OCI-LY1 (cell line): ENCODE measurements around the gene COG2.

Experiments
- H2AFZ ChIP-seq: fragments of 200-600 bp; sonication (generic), shearing (Covaris generic); 2 replicates; pipeline ENCODE4 v1.6.0; 2014; ENCODE audit warnings: antibody characterized with exemption, mild to moderate bottlenecking, low read length
- H3F3A ChIP-seq: fragments of 200-600 bp; sonication (generic), shearing (Covaris generic); 2 replicates; pipeline ENCODE4 v1.6.0; 2014; ENCODE audit warnings: mild to moderate bottlenecking, antibody characterized with exemption, low read length, moderate library complexity; ENCODE audit not compliant: insufficient read depth
- H3K27ac ChIP-seq: fragments of 200-600 bp; sonication (generic); 2 replicates; pipeline ENCODE4 v1.5.1; 2014; ENCODE audit warnings: low read length, mixed run types, mild to moderate bottlenecking, low read depth; ENCODE audit not compliant: poor library complexity, severe bottlenecking
- H3K27me3 ChIP-seq: fragments of 200-600 bp; sonication (generic); 2 replicates; pipeline ENCODE4 v1.6.0; 2014; ENCODE audit warnings: antibody characterized with exemption, mild to moderate bottlenecking, low read length, moderate library complexity; ENCODE audit not compliant: insufficient read depth
- H3K36me3 ChIP-seq: fragments of 200-600 bp; sonication (generic); 2 replicates; pipeline ENCODE4 v1.6.1; 2014; ENCODE audit warnings: mild to moderate bottlenecking, antibody characterized with exemption, low read length, moderate library complexity, mixed read lengths; ENCODE audit not compliant: insufficient read depth
- H3K4me1 ChIP-seq: fragments of 200-600 bp; sonication (generic); 2 replicates; pipeline ENCODE4 v1.5.1; 2014; ENCODE audit warnings: mild to moderate bottlenecking, low read length, moderate library complexity; ENCODE audit not compliant: insufficient read depth, severe bottlenecking
- H3K4me2 ChIP-seq: fragments of 200-600 bp; sonication (generic), shearing (Covaris generic); 2 replicates; pipeline ENCODE4 v1.6.1; 2014; ENCODE audit warnings: low read length
- H3K4me3 ChIP-seq: fragments of 200-600 bp; sonication (generic); 2 replicates; pipeline ENCODE4 v1.5.1; 2014; ENCODE audit warnings: low read length, low read depth, mild to moderate bottlenecking, mixed read lengths; ENCODE audit not compliant: poor library complexity, severe bottlenecking
- H3K79me2 ChIP-seq: fragments of 200-600 bp; shearing (Covaris generic); 2 replicates; pipeline ENCODE4 v1.6.1; 2016; ENCODE audit warnings: mixed run types, low read length, mixed read lengths; ENCODE audit not compliant: insufficient read depth
- H3K9ac ChIP-seq: fragments of 200-600 bp; sonication (generic), shearing (Covaris generic); 2 replicates; pipeline ENCODE4 v1.6.1; 2014; ENCODE audit warnings: mild to moderate bottlenecking, low read length, mixed read lengths
- H3K9me2 ChIP-seq: fragments of 200-600 bp; sonication (generic), shearing (Covaris generic); 2 replicates; pipeline ENCODE4 v1.6.1; 2014; ENCODE audit warnings: low read depth, mild to moderate bottlenecking, low read length, mixed read lengths
- H3K9me3 ChIP-seq: fragments of 200-600 bp; shearing (Covaris generic); 2 replicates; pipeline ENCODE4 v1.6.1; 2014; ENCODE audit warnings: low read length, mixed read lengths
- H4K20me1 ChIP-seq: fragments of 200-600 bp; sonication (generic), shearing (Covaris generic); 2 replicates; pipeline ENCODE4 v1.6.0; 2016; ENCODE audit warnings: mild to moderate bottlenecking, low read length; ENCODE audit not compliant: insufficient read depth
- EZH2 ChIP-seq: fragments of 200-600 bp; sonication (generic), shearing (Covaris generic); IDR thresholded peaks from 2 replicates; pipeline ENCODE4 v1.8.0; 2017; ENCODE audit warnings: borderline replicate concordance, mixed run types, mild to moderate bottlenecking, antibody characterized with exemption, low read length, moderate library complexity, mixed read lengths
- TF ChIP-seq, protein P1 (sequence below): fragments of 200-600 bp; sonication (generic), shearing (Covaris generic); IDR thresholded peaks from 2 replicates; pipeline ENCODE4 v1.5.1; 2017; ENCODE audit warnings: mild to moderate bottlenecking, antibody characterized with exemption, low read length, moderate library complexity, mixed read lengths

COG2 gene

DNA sequence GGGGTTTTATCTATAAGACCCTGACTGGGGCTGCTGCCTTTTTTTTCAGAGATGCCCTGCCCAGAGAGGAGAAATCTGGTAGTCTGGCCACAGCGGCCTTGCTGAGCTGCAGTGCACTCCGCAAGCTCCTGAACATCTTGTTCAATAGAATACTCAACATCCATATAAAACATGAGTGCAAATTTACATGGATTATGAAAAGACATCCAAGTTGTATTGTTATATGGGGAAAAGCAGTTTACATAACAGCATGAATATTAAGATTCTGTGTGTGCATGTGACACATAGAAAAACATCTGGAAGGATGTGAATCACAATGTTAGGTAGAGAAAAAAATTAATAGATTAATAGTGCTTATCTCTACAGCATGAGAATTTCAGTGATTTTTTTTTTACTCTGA lies 16.4 kb downstream of the COG2 start:
- Histone ChIP-seq H3K79me2 (peaks cover 12% of the 10 kb centered on the region; the same call in 1 of the 2 replicates), H3K36me3 (peaks cover 37% of the 10 kb centered on the region)

DNA sequence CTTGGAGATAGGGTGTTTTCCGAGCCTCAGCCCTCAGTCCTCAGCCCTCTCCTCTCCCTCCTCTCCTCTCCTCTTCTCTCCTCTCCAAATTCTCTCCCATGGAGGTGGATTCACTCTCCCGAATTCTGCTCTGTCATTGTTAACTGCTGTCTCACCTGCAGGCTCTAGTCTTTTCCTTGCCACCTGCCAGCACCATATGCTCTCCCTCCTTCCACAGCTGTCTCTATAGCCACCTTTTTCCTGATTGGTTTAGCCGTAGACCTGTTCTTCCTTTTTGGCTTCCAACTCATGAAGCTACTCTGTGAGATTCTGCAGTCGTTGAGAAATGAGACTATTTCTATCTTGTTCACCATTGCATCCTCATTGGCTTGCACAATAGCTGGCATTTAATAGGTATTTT lies 19.7 kb downstream of the COG2 start:
- TF ChIP-seq, protein P1, sequence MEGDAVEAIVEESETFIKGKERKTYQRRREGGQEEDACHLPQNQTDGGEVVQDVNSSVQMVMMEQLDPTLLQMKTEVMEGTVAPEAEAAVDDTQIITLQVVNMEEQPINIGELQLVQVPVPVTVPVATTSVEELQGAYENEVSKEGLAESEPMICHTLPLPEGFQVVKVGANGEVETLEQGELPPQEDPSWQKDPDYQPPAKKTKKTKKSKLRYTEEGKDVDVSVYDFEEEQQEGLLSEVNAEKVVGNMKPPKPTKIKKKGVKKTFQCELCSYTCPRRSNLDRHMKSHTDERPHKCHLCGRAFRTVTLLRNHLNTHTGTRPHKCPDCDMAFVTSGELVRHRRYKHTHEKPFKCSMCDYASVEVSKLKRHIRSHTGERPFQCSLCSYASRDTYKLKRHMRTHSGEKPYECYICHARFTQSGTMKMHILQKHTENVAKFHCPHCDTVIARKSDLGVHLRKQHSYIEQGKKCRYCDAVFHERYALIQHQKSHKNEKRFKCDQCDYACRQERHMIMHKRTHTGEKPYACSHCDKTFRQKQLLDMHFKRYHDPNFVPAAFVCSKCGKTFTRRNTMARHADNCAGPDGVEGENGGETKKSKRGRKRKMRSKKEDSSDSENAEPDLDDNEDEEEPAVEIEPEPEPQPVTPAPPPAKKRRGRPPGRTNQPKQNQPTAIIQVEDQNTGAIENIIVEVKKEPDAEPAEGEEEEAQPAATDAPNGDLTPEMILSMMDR: no peak
- no peak for TF ChIP-seq EZH2
- no peaks in the 10 kb centered on the region for H3K27me3 ChIP-seq
- H3K36me3 ChIP-seq: peaks cover 64% of the 10 kb centered on the region
- no peak overlapping the region for H3K4me2 ChIP-seq
- H3K79me2 ChIP-seq: 0 out of 2 replicates have a peak, but pooled peaks cover 4% of the 10 kb centered on the region
- H3K9me3 ChIP-seq: no peaks in the 10 kb centered on the region
- no peak overlapping the region for H3K27ac ChIP-seq
- H3K9ac ChIP-seq: no peak overlapping the region
- no peak overlapping the region for H3K4me3 ChIP-seq
- no peaks in the 10 kb centered on the region for H4K20me1 ChIP-seq
- no peaks in the 10 kb centered on the region for H3K9me2 ChIP-seq
- no peaks in the 10 kb centered on the region for H3K4me1 ChIP-seq
- H3F3A ChIP-seq: no peaks in the 10 kb centered on the region
- H2AFZ ChIP-seq: no peak overlapping the region

More for the DNA sequence above, 16.4 kb downstream of the COG2 start:
- H3K4me1 ChIP-seq: no peaks in the 10 kb centered on the region
- H4K20me1 ChIP-seq: no peaks in the 10 kb centered on the region
- H3K9ac ChIP-seq: no peak overlapping the region
- no peak overlapping the region for H3K4me3 ChIP-seq
- H3F3A ChIP-seq: no peaks in the 10 kb centered on the region
- TF ChIP-seq EZH2: no peak
- TF ChIP-seq, protein P1: no peak
- H2AFZ ChIP-seq: no peak overlapping the region
- no peak overlapping the region for H3K4me2 ChIP-seq
- H3K9me3 ChIP-seq: no peaks in the 10 kb centered on the region
- no peak overlapping the region for H3K27ac ChIP-seq
- H3K27me3 ChIP-seq: no peaks in the 10 kb centered on the region
- no peaks in the 10 kb centered on the region for H3K9me2 ChIP-seq

DNA sequence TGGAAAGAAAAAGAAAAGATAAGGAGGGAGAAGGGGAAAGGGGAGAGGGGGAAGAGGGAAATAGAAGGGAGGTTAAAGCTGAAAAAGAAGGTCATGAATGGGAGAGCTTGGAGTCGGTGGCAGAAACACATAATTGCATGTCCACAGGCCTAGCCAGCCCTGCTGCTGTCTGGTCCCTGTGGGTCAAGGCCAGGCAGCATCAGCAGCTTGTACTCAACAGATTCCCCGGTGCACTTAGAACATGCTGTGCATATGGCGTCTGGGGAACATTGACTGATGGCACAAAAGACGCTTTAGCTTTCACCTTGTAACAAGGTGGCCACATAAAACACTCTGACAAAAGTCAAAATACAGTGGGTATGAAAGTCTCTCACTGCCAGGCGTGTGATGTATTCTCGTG lies 25.9 kb downstream of the COG2 start:
- H3K9me3 ChIP-seq: no peaks in the 10 kb centered on the region
- no peaks in the 10 kb centered on the region for H4K20me1 ChIP-seq
- H3K79me2 ChIP-seq: no peaks in the 10 kb centered on the region
- no peak overlapping the region for H3K4me2 ChIP-seq
- no peak overlapping the region for H3K4me3 ChIP-seq
- peaks cover 81% of the 10 kb centered on the region for H3K36me3 ChIP-seq
- H3K27me3 ChIP-seq: no peaks in the 10 kb centered on the region
- H3K27ac ChIP-seq: no peak overlapping the region
- H3K4me1 ChIP-seq: no peaks in the 10 kb centered on the region
- H3K9ac ChIP-seq: no peak overlapping the region
- no peaks in the 10 kb centered on the region for H3K9me2 ChIP-seq
- no peaks in the 10 kb centered on the region for H3F3A ChIP-seq
- TF ChIP-seq EZH2: no peak
- TF ChIP-seq, protein P1: no peak
- no peak overlapping the region for H2AFZ ChIP-seq
